Measurements from ENCODE around the gene BRIP1. TPM values are rescaled to one million over a fixed set of nuclear protein-coding genes. Genes with fewer than 3 reads are reported as not detected.

Gene BRIP1
- total RNA-seq, 1 experiment from 2014 or later = 38.4 TPM

GRCh38 chr17:61847659-61848058 lies 15.7 kb downstream of the BRIP1 start:
- Histone ChIP-seq H3K9me3 (replicated peaks) (no peaks in the 10 kb centered on the region), H3K4me1 (no peaks in the 10 kb centered on the region), H3K27ac (no peak overlapping the region), H3K4me3 (no peak overlapping the region), H3K27me3 (no peaks in the 10 kb centered on the region), H3K36me3 (peaks cover 67% of the 10 kb centered on the region)
- no peak for DNase-seq

- peaks cover 62% of the 10 kb centered on the region for H3K36me3 ChIP-seq
- DNase-seq = no peak
- no peaks in the 10 kb centered on the region for H3K27me3 ChIP-seq
- no peak overlapping the region for H3K4me3 ChIP-seq
- no peaks in the 10 kb centered on the region for H3K4me1 ChIP-seq
- no peak overlapping the region for H3K27ac ChIP-seq
- H3K9me3 ChIP-seq (replicated peaks) = no peaks in the 10 kb centered on the region
Measured at GRCh38 chr17:61846761-61847375, 16.5 kb downstream of the BRIP1 start.

GRCh38 chr17:61846088-61846487 lies 17.2 kb downstream of the BRIP1 start:
- H3K4me3 ChIP-seq = no peak overlapping the region
- DNase-seq = no peak
- no peaks in the 10 kb centered on the region for H3K9me3 ChIP-seq (replicated peaks)
- no peaks in the 10 kb centered on the region for H3K4me1 ChIP-seq
- H3K27ac ChIP-seq = no peak overlapping the region
- no peaks in the 10 kb centered on the region for H3K27me3 ChIP-seq
- H3K36me3 ChIP-seq = peaks cover 69% of the 10 kb centered on the region

- peaks cover 65% of the 10 kb centered on the region for H3K36me3 ChIP-seq
Measured at GRCh38 chr17:61843435-61843834, 19.9 kb downstream of the BRIP1 start.

GRCh38 chr17:61842899-61843298 lies 20.4 kb downstream of the BRIP1 start:
- Histone ChIP-seq H3K27ac (no peak overlapping the region), H3K36me3 (peaks cover 59% of the 10 kb centered on the region), H3K27me3 (no peaks in the 10 kb centered on the region), H3K4me1 (no peaks in the 10 kb centered on the region), H3K9me3 (replicated peaks) (no peaks in the 10 kb centered on the region), H3K4me3 (no peak overlapping the region)
- no peak for DNase-seq

More at GRCh38 chr17:61843435-61843834, 19.9 kb downstream of the BRIP1 start:
- no peaks in the 10 kb centered on the region for H3K4me1 ChIP-seq
- no peaks in the 10 kb centered on the region for H3K27me3 ChIP-seq
- H3K27ac ChIP-seq = no peak overlapping the region
- DNase-seq = no peak
- no peaks in the 10 kb centered on the region for H3K9me3 ChIP-seq (replicated peaks)
- no peak overlapping the region for H3K4me3 ChIP-seq

- Histone ChIP-seq H3K4me3 (no peak overlapping the region), H3K27ac (no peak overlapping the region), H3K36me3 (peaks cover 43% of the 10 kb centered on the region), H3K9me3 (replicated peaks) (no peaks in the 10 kb centered on the region), H3K27me3 (no peaks in the 10 kb centered on the region), H3K4me1 (no peaks in the 10 kb centered on the region)
- no peak for DNase-seq
Measured at GRCh38 chr17:61839300-61839786, 24.0 kb downstream of the BRIP1 start.

GRCh38 chr17:61837175-61838051 lies 25.9 kb downstream of the BRIP1 start:
- Histone ChIP-seq H3K27ac (no peak overlapping the region), H3K4me1 (no peaks in the 10 kb centered on the region), H3K4me3 (no peak overlapping the region), H3K27me3 (no peaks in the 10 kb centered on the region), H3K36me3 (peaks cover 43% of the 10 kb centered on the region), H3K9me3 (replicated peaks) (no peaks in the 10 kb centered on the region)
- peak; percentile 56 to 76 for DNase-seq

GRCh38 chr17:61836266-61837174 lies 26.8 kb downstream of the BRIP1 start:
- peaks cover 44% of the 10 kb centered on the region for H3K36me3 ChIP-seq
- no peaks in the 10 kb centered on the region for H3K4me1 ChIP-seq
- H3K27me3 ChIP-seq = no peaks in the 10 kb centered on the region
- DNase-seq = no peak
- H3K9me3 ChIP-seq (replicated peaks) = no peaks in the 10 kb centered on the region
- H3K27ac ChIP-seq = no peak overlapping the region
- H3K4me3 ChIP-seq = no peak overlapping the region

GRCh38 chr17:61835606-61836005 lies 27.7 kb downstream of the BRIP1 start:
- H3K27me3 ChIP-seq = no peaks in the 10 kb centered on the region
- H3K27ac ChIP-seq = no peak overlapping the region
- no peak for DNase-seq
- no peaks in the 10 kb centered on the region for H3K9me3 ChIP-seq (replicated peaks)
- peaks cover 41% of the 10 kb centered on the region for H3K36me3 ChIP-seq
- H3K4me3 ChIP-seq = no peak overlapping the region
- H3K4me1 ChIP-seq = no peaks in the 10 kb centered on the region

GRCh38 chr17:61834610-61835009 lies 28.7 kb downstream of the BRIP1 start:
- Histone ChIP-seq H3K4me3 (no peak overlapping the region), H3K9me3 (replicated peaks) (no peaks in the 10 kb centered on the region), H3K27ac (no peak overlapping the region), H3K27me3 (no peaks in the 10 kb centered on the region), H3K4me1 (no peaks in the 10 kb centered on the region), H3K36me3 (peaks cover 41% of the 10 kb centered on the region)
- no peak for DNase-seq

GRCh38 chr17:61833536-61834193 lies 29.7 kb downstream of the BRIP1 start:
- no peak overlapping the region for H3K4me3 ChIP-seq
- H3K27me3 ChIP-seq = no peaks in the 10 kb centered on the region
- DNase-seq = peak in 1 of 2 experiments; percentile 16
- peaks cover 44% of the 10 kb centered on the region for H3K36me3 ChIP-seq
- no peak overlapping the region for H3K27ac ChIP-seq
- H3K4me1 ChIP-seq = no peaks in the 10 kb centered on the region
- H3K9me3 ChIP-seq (replicated peaks) = no peaks in the 10 kb centered on the region

- Histone ChIP-seq H3K36me3 (peaks cover 54% of the 10 kb centered on the region), H3K4me1 (no peaks in the 10 kb centered on the region), H3K27me3 (no peaks in the 10 kb centered on the region), H3K9me3 (replicated peaks) (peaks cover 2% of the 10 kb centered on the region; the same call in 1 of the 2 replicates), H3K4me3 (no peak overlapping the region), H3K27ac (no peak overlapping the region)
- DNase-seq = no peak
Measured at GRCh38 chr17:61832463-61832862, 30.9 kb downstream of the BRIP1 start.

- DNase-seq = no peak
- Histone ChIP-seq H3K36me3 (peaks cover 56% of the 10 kb centered on the region), H3K27ac (no peak overlapping the region)
Measured at GRCh38 chr17:61831099-61831498, 32.2 kb downstream of the BRIP1 start.

GRCh38 chr17:61828694-61829093 lies 34.6 kb downstream of the BRIP1 start:
- Histone ChIP-seq H3K4me3 (no peak overlapping the region), H3K27me3 (no peaks in the 10 kb centered on the region), H3K36me3 (peaks cover 51% of the 10 kb centered on the region), H3K27ac (no peak overlapping the region), H3K9me3 (replicated peaks) (peaks cover 6% of the 10 kb centered on the region; the same call in 1 of the 2 replicates), H3K4me1 (no peaks in the 10 kb centered on the region)
- no peak for DNase-seq

More at GRCh38 chr17:61831099-61831498, 32.2 kb downstream of the BRIP1 start:
- H3K4me1 ChIP-seq = no peaks in the 10 kb centered on the region
- H3K4me3 ChIP-seq = no peak overlapping the region
- H3K27me3 ChIP-seq = no peaks in the 10 kb centered on the region
- H3K9me3 ChIP-seq (replicated peaks) = peaks cover 6% of the 10 kb centered on the region; the same call in 1 of the 2 replicates
